SU-DHL-6 (cell line): ENCODE results near the gene FBXW4.

Source experiments
- H2AFZ ChIP-seq: fragments of 200-600 bp; sonication (generic); 2 replicates; pipeline ENCODE4 v1.6.1; 2014; ENCODE audit warnings: low read depth, mild to moderate bottlenecking, moderate library complexity, mixed read lengths, antibody characterized with exemption, low read length; ENCODE audit not compliant: severe bottlenecking
- H3F3A ChIP-seq: fragments of 200-600 bp; shearing (Covaris generic); 2 replicates; pipeline ENCODE4 v1.6.0; 2016; ENCODE audit warnings: antibody characterized with exemption, mild to moderate bottlenecking; ENCODE audit not compliant: insufficient read depth
- H3K27ac ChIP-seq: fragments of 200-600 bp; sonication (generic); 2 replicates; pipeline ENCODE4 v1.5.1; 2016; ENCODE audit warnings: low read depth, mild to moderate bottlenecking, low read length, moderate library complexity, mixed read lengths
- H3K27me3 ChIP-seq: fragments of 200-600 bp; sonication (generic), shearing (Covaris generic); 2 replicates; pipeline ENCODE4 v1.6.0; 2014; ENCODE audit warnings: mild to moderate bottlenecking, low read length
- H3K36me3 ChIP-seq: fragments of 200-600 bp; sonication (generic); 2 replicates; pipeline ENCODE4 v1.6.1; 2014; ENCODE audit warnings: mild to moderate bottlenecking, low read length, mixed read lengths
- H3K4me2 ChIP-seq: fragments of 300-600, 200-600 bp; shearing (Covaris generic), sonication (generic); 2 replicates; pipeline ENCODE4 v1.6.0; 2014; ENCODE audit warnings: low read length, low read depth, mild to moderate bottlenecking; ENCODE audit not compliant: poor library complexity, severe bottlenecking
- H3K4me3 ChIP-seq: fragments of 200-600 bp; sonication (generic); 2 replicates; pipeline ENCODE4 v1.5.1; 2014; ENCODE audit warnings: antibody characterized with exemption, low read length, mild to moderate bottlenecking, mixed read lengths; ENCODE audit not compliant: insufficient read depth, poor library complexity, severe bottlenecking
- H3K79me2 ChIP-seq: fragments of 200-600 bp; sonication (generic); 2 replicates; pipeline ENCODE4 v1.6.1; 2014; ENCODE audit warnings: mild to moderate bottlenecking, low read length, moderate library complexity; ENCODE audit not compliant: insufficient read depth
- H3K9ac ChIP-seq: fragments of 200-600 bp; sonication (generic); 2 replicates; pipeline ENCODE4 v1.7.0; 2014; ENCODE audit warnings: mild to moderate bottlenecking, low read length
- H3K9me2 ChIP-seq: fragments of 200-600 bp; sonication (generic); replicated peaks from 2 replicates; pipeline ENCODE4 v1.6.1; 2014; ENCODE audit warnings: low read length; ENCODE audit not compliant: insufficient read depth
- H3K9me3 ChIP-seq: fragments of 200-600 bp; sonication (generic); 2 replicates; pipeline ENCODE4 v1.6.1; 2014; ENCODE audit warnings: low read length, mixed read lengths; ENCODE audit not compliant: insufficient read depth
- H4K20me1 ChIP-seq: fragments of 200-600 bp; sonication (generic); 2 replicates; pipeline ENCODE4 v1.6.1; 2014; ENCODE audit warnings: low read depth, mild to moderate bottlenecking, antibody characterized with exemption, low read length, moderate library complexity, mixed read lengths
- EZH2phosphoT487 ChIP-seq: fragments of 200-600 bp; sonication (generic), shearing (Covaris generic); conservative IDR thresholded peaks from 2 replicates; pipeline ENCODE4 v1.6.1; 2018; ENCODE audit warnings: mild to moderate bottlenecking, antibody characterized with exemption, low read length, moderate library complexity, mixed read lengths
- TF ChIP-seq, protein P1 (sequence below): fragments of 200-600 bp; sonication (generic); IDR thresholded peaks from one replicate; pipeline ENCODE4 v1.5.1; 2017; ENCODE audit warnings: antibody characterized with exemption, mild to moderate bottlenecking, low read length, moderate library complexity; ENCODE audit not compliant: insufficient read depth, poor library complexity, severe bottlenecking

FBXW4 gene

DNA sequence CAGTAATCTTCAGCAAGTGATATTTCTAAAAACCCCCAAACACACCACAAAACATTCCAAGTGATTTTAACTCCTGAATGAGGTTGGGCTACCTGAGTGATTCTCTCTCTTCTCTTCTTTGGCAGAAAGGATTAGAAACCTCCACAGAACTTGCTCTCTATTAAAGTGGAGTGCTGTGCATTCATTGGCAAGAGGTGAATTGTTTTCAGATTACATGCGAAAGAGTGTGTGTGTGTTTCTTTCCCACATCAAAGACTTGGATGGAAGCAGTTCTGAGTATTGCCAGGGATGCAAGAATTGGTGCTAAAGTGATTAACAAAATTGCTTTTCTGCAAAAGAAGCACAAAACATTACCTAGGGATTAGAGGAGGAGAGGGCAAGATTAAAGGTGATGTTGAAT, 13.1 kb upstream of the FBXW4 start:
- Histone ChIP-seq H3K79me2 (no peaks in the 10 kb centered on the region), H3K9me2 (no peaks in the 10 kb centered on the region), H3K9me3 (no peaks in the 10 kb centered on the region), H3F3A (no peaks in the 10 kb centered on the region), H3K27me3 (no peaks in the 10 kb centered on the region), H3K9ac (no peak overlapping the region), H4K20me1 (no peaks in the 10 kb centered on the region), H3K36me3 (no peaks in the 10 kb centered on the region), H3K4me2 (no peak overlapping the region), H3K4me3 (no peak overlapping the region), H3K27ac (no peak overlapping the region), H2AFZ (no peak overlapping the region)
- TF ChIP-seq, protein P1, sequence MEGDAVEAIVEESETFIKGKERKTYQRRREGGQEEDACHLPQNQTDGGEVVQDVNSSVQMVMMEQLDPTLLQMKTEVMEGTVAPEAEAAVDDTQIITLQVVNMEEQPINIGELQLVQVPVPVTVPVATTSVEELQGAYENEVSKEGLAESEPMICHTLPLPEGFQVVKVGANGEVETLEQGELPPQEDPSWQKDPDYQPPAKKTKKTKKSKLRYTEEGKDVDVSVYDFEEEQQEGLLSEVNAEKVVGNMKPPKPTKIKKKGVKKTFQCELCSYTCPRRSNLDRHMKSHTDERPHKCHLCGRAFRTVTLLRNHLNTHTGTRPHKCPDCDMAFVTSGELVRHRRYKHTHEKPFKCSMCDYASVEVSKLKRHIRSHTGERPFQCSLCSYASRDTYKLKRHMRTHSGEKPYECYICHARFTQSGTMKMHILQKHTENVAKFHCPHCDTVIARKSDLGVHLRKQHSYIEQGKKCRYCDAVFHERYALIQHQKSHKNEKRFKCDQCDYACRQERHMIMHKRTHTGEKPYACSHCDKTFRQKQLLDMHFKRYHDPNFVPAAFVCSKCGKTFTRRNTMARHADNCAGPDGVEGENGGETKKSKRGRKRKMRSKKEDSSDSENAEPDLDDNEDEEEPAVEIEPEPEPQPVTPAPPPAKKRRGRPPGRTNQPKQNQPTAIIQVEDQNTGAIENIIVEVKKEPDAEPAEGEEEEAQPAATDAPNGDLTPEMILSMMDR, result no peak
- TF ChIP-seq EZH2phosphoT487, result no peak

DNA sequence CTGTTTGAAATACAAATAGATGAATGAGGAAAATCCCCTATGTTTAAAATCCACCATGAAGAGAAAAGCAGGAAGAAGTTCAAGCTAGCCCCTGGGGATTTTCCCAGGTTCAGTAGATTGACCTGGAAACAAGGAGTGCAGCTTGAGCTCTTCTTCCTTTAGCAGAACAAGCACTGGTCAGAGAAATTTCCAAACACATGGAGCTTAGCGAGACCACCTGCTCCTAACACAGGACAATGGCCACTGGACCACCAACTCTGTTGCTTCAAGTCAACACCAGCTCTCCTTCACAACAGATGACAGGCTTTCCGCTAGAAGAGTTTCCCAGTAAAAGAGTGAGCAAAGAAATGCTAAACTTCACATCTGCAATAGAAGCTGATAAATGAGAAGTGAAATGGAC, 9.4 kb upstream of the FBXW4 start:
- Histone ChIP-seq H3K27me3 (no peaks in the 10 kb centered on the region), H3K4me2 (no peak overlapping the region), H2AFZ (no peak overlapping the region), H3K4me3 (no peak overlapping the region), H3K9me3 (no peaks in the 10 kb centered on the region), H3K27ac (no peak overlapping the region), H3K36me3 (no peaks in the 10 kb centered on the region), H3K79me2 (no peaks in the 10 kb centered on the region), H3K9me2 (no peaks in the 10 kb centered on the region), H3F3A (no peaks in the 10 kb centered on the region), H4K20me1 (no peaks in the 10 kb centered on the region), H3K9ac (no peak overlapping the region)
- TF ChIP-seq, protein P1, result no peak
- no peak for TF ChIP-seq EZH2phosphoT487

DNA sequence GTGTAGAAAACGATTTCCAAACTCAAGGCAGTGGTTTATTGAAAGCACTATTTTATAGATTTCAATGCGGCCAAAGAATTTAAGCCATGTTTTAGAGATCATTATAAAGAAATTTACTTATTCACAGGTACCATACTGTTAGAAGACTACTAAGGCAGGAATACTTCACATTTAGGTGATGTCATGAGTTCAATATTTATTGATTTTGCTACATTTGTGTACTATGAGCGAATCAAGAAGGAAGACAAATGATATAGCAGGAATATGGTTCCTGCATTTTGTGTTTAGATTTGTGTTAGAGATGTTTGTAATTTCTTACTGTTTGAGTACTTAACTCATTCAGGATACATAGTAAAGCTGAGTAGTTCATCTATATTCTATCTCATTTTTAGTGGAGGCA, 1.7 kb upstream of the FBXW4 start:
- Histone ChIP-seq H3K9ac (no peak overlapping the region), H3K4me3 (no peak overlapping the region), H3K36me3 (no peaks in the 10 kb centered on the region), H3K9me2 (no peaks in the 10 kb centered on the region), H3K27ac (no peak overlapping the region), H2AFZ (no peak overlapping the region), H3K79me2 (peaks cover 23% of the 10 kb centered on the region), H3K4me2 (no peak overlapping the region), H3K9me3 (no peaks in the 10 kb centered on the region), H3F3A (peaks cover 15% of the 10 kb centered on the region), H3K27me3 (no peaks in the 10 kb centered on the region), H4K20me1 (0 out of 2 replicates have a peak, but pooled peaks cover under 1% of the 10 kb centered on the region)
- no peak for TF ChIP-seq EZH2phosphoT487
- TF ChIP-seq, protein P1, result no peak

DNA sequence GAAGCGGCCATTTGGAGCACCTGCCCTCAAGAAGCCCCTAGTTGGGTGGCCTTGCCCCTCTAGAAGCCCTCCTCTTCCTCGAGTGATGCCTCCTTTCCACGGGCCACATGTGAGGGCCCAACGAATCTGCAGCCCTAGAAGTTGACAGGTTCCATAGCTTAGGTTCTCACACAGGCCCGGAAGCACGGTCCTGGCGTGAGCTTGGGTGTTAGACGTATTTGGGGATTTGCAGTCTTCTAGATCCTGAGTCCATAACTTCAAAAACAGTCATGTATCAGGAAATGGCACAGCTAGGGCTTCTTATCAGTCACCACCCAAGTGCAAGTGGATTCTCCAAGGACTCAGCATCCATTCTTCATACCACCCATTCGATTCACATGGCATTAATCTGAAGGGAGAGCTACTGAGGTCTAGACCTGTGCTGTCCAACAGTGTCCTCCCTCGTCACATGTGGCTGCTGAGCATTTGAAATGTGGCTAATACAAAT, 477 bp upstream of the FBXW4 start:
- peak overlapping the region; percentile 15 for H2AFZ ChIP-seq
- H3K79me2 ChIP-seq, result peaks cover 34% of the 10 kb centered on the region
- H3K27ac ChIP-seq, result peak overlapping the region; percentile 89; the same call in 1 of the 2 replicates
- H3K36me3 ChIP-seq, result no peaks in the 10 kb centered on the region
- no peaks in the 10 kb centered on the region for H3K9me2 ChIP-seq
- 0 out of 2 replicates have a peak, but pooled peaks cover 7% of the 10 kb centered on the region for H4K20me1 ChIP-seq
- no peaks in the 10 kb centered on the region for H3K9me3 ChIP-seq
- H3K9ac ChIP-seq, result peak overlapping the region; percentile 99
- H3F3A ChIP-seq, result peaks cover 15% of the 10 kb centered on the region
- no peak for TF ChIP-seq EZH2phosphoT487
- TF ChIP-seq, protein P1, result no peak
- peak overlapping the region; percentile 66 for H3K4me3 ChIP-seq
- no peaks in the 10 kb centered on the region for H3K27me3 ChIP-seq
- peak overlapping the region; percentile 87 for H3K4me2 ChIP-seq
